ENCODE data around the gene FALEC.
A peak's percentile ranks its signal among the peaks of the same experiment; 100 is the strongest.

FALEC gene

GRCh38 chr1:150514913-150515327, 632 bp upstream of the FALEC start:
- in situ Hi-C loops (cut with MboI; ENCODE audit: low pct_unique_long_range_greater_than_20kb, low sequenced_read_pairs, unreplicated experiment): no loop called here
- no peak for DNase-seq (ENCODE audit: low spot score)
- TF ChIP-seq CTCF (IDR thresholded peaks at IDR 0.05; ENCODE audit: extremely low read depth, insufficient read depth, missing control alignments): no peak

DNA sequence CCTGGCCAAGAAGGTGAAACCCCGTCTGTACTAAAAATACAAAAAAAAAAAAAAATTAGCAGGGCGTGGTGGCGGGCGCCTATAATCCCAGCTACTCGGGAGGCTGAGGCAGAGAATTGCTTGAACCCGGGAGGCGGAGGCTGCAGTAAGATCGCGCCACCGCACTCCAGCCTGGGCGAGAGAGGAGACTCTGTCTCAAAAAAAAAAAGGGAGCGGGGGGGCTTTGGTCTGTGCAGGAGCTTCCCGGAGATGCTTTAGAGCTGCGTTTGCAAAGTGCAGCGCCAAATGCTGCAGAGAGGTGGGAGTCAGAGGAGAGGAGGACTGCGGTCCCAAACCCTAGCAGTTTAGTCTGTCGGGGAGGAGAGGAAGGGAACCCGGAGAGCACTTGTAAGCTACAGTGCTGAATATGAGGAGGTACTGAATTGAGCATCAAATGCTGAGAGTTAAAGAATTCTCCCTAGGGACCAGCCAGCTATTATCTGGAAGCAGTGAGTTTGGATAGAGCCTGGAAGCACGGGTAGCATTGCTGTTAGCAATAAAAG, 569 bp downstream of the FALEC start:
- DNase-seq (ENCODE audit: low spot score): no peak
- TF ChIP-seq CTCF (IDR thresholded peaks at IDR 0.05; ENCODE audit: extremely low read depth, insufficient read depth, missing control alignments): no peak
- in situ Hi-C loops (cut with MboI; ENCODE audit: low pct_unique_long_range_greater_than_20kb, low sequenced_read_pairs, unreplicated experiment): no loop called here

- DNase-seq (ENCODE audit: low spot score): peak; percentile 48
- TF ChIP-seq CTCF (IDR thresholded peaks at IDR 0.05; ENCODE audit: extremely low read depth, insufficient read depth, missing control alignments): peak; percentile 41
- in situ Hi-C loops (cut with MboI; ENCODE audit: low pct_unique_long_range_greater_than_20kb, low sequenced_read_pairs, unreplicated experiment): no loop called here
These were observed 1.1 kb downstream of the FALEC start for GRCh38 chr1:150516616-150517015.

DNA sequence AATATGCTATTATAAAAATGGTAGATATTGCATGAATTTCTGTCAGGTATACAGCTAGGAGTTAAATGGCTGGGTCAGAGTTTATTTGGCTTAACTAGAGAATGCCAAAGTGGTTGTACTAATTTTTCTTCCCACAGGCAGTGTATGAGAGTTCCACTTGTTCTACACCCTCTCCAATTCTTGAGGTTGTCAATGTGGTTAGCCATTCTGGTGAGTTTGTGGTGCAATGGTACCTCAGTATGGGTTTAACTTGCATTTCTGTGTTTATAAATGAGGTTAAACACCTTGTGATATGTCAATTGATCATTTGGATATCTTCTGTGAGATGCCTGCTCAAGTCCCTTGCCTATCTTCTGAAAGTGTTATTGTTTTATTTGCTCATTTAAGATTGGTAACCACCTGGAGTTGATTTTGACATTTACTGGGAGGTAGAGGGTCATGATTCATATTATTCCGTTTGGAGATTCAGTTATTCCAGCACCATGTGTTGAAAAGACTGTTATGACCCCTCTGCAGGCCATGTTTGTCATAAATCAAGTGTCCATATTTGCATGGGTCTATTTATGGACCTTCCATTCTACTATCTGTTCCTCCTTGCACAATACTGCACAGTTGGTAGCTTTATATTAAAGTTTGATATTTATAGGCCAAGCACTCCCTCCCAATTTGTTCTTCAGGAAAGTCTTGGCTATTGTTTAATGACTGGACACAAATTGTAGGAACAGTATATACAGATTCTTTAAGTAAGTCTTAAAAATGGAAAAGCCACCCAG, 5.8 kb downstream of the FALEC start:
- TF ChIP-seq CTCF (IDR thresholded peaks at IDR 0.05; ENCODE audit: extremely low read depth, insufficient read depth, missing control alignments): no peak
- DNase-seq (ENCODE audit: low spot score): no peak
- in situ Hi-C loops (cut with MboI; ENCODE audit: low pct_unique_long_range_greater_than_20kb, low sequenced_read_pairs, unreplicated experiment): no loop called here

DNA sequence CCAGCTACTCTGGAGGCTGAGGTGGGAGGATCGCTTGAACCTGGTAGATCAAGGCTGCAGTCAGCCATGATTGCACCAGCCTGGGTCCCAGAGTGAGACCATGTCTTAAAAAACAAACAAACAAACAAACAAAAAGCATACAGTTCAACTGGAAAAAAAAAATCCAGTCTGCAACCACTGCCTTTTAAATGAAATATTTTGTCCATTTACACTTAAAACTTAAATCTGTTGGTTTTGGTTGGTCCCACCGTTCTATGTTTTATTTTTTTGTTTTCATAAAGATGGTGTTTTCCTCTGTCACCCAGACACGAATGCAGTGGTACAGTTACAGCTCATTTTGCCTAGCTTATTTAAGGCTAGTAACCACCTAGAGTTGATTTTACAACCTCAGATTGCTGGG, 9.8 kb downstream of the FALEC start:
- TF ChIP-seq CTCF (IDR thresholded peaks at IDR 0.05; ENCODE audit: extremely low read depth, insufficient read depth, missing control alignments): no peak
- no peak for DNase-seq (ENCODE audit: low spot score)
- in situ Hi-C loops (cut with MboI; ENCODE audit: low pct_unique_long_range_greater_than_20kb, low sequenced_read_pairs, unreplicated experiment): loop anchor here (25.0 kb wide), 1 partner anchor 263 kb away; the partner anchor contains the start of genes APH1A, C1orf54 and CA14

DNA sequence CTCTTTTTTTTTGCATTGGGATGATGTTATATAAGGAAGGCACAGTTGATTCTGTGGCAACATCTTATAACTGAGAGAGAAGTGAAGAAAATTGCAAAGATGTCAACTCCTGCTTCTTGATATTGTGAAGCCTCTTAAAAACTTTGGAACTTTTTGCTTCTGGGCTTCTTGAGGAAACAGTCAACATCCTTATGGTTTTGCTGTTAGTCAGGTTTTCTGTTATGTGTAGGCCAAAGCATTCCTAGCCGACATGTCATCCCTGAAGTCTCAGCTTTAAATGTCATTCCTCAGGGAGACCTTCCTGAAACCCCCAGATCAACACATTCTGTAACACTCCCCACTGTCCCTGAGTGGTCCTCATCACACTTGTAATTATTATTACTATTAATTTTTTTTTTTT, 12.6 kb downstream of the FALEC start:
- TF ChIP-seq CTCF (IDR thresholded peaks at IDR 0.05; ENCODE audit: extremely low read depth, insufficient read depth, missing control alignments): no peak
- in situ Hi-C loops (cut with MboI; ENCODE audit: low pct_unique_long_range_greater_than_20kb, low sequenced_read_pairs, unreplicated experiment): loop anchor here (25.0 kb wide), 1 partner anchor 266 kb away; the partner anchor contains the start of genes APH1A, C1orf54 and CA14

More for the DNA sequence above, 12.6 kb downstream of the FALEC start:
- DNase-seq (ENCODE audit: low spot score): no peak

Data from GM13977 (cell line).